Suprapubic skin (tissue), 4 donors: ENCODE results near the gene ARHGAP22. TPM values are rescaled to one million over a fixed set of nuclear protein-coding genes. Genes with fewer than 3 reads are reported as not detected.
A peak's percentile ranks its signal among the peaks of the same experiment; 100 is the strongest.

Source experiments
- DNase-seq, 2 donors: peaks; one replicate each; pipeline ENCODE4 v3.0.0-alpha.2; 2019; ENCODE audit warnings: low spot score in 2 of 2
- H3K27ac ChIP-seq: fragments of 200-600 bp; sonication (generic); one replicate; pipeline ENCODE4 v1.5.1; 2019
- H3K27me3 ChIP-seq: fragments of 200-600 bp; sonication (generic); one replicate; pipeline ENCODE4 v1.5.1; 2019
- H3K36me3 ChIP-seq: fragments of 200-600 bp; sonication (generic); one replicate; pipeline ENCODE4 v1.5.1; 2019
- H3K4me1 ChIP-seq: fragments of 200-600 bp; sonication (generic); one replicate; pipeline ENCODE4 v1.5.1; 2019
- H3K4me3 ChIP-seq: fragments of 200-600 bp; sonication (generic); one replicate; pipeline ENCODE4 v1.5.1; 2019; ENCODE audit warnings: mild to moderate bottlenecking
- H3K9me3 ChIP-seq: fragments of 200-600 bp; sonication (generic); one replicate; pipeline ENCODE4 v1.5.1; 2019
- CTCF ChIP-seq, 2 donors: fragments of 200-600 bp in 1 of 2; fragments of 450-650 bp in 1 of 2; sonication (generic) in 1 of 2; IDR thresholded peaks; one replicate each; pipeline ENCODE4 v1.5.1; 2016 to 2019; ENCODE audit warnings: antibody characterized with exemption in 2 of 2, mild to moderate bottlenecking in 1 of 2, moderate library complexity in 1 of 2
- EP300 ChIP-seq: sonication (generic); formaldehyde crosslinking; IDR thresholded peaks from one replicate; pipeline ENCODE4 v1.6.1; 2017; ENCODE audit warnings: antibody characterized with exemption
- POLR2A ChIP-seq, 2 donors: fragments of 450-650 bp; IDR thresholded peaks; one replicate each; pipeline ENCODE4 v1.6.1; 2017; ENCODE audit warnings: antibody characterized with exemption in 2 of 2, mild to moderate bottlenecking in 2 of 2, moderate library complexity in 2 of 2
- POLR2AphosphoS5 ChIP-seq, 3 donors: sonication (generic); formaldehyde crosslinking; IDR thresholded peaks; one replicate each; pipeline ENCODE4 v1.6.1; 2017; ENCODE audit warnings: antibody characterized with exemption in 3 of 3
- WGBS: methylation state at CpG from one replicate; pipeline ENCODE4 v1.1.5; 2018; 5-methylcytosine and 5-hydroxymethylcytosine counted together
- total RNA-seq, 4 donors: library from RNA; depleted of rRNA; stranded (reverse); fragments of >200 nt; gene quantifications; one replicate each; pipeline ENCODE4 v1.1.0, GENCODE V29; 2016

The ARHGAP22 gene
- total RNA-seq, 4 donors from 2014 or later, result 0.98 to 7.2 (median 2.2) TPM

- no peak for DNase-seq
- Histone ChIP-seq H3K4me3 (no peak overlapping the region), H3K9me3 (no peaks in the 10 kb centered on the region), H3K27ac (no peak overlapping the region), H3K27me3 (no peaks in the 10 kb centered on the region), H3K4me1 (peaks cover 15% of the 10 kb centered on the region), H3K36me3 (no peaks in the 10 kb centered on the region)
- 72% methylated on average over 11 of the region's 11 CpGs for WGBS
- TF ChIP-seq POLR2A (IDR thresholded peaks at IDR 0.05) (no peak), CTCF (IDR thresholded peaks at IDR 0.05) (no peak), EP300 (no peak), POLR2AphosphoS5 (IDR thresholded peaks at IDR 0.05) (no peak)
Measured at GRCh38 chr10:48495282-48496045, 109.4 kb downstream of the ARHGAP22 start.

GRCh38 chr10:48494611-48495010 lies 110.3 kb downstream of the ARHGAP22 start:
- Histone ChIP-seq H3K4me3 (no peak overlapping the region), H3K4me1 (peaks cover 15% of the 10 kb centered on the region), H3K9me3 (no peaks in the 10 kb centered on the region), H3K27ac (no peak overlapping the region), H3K36me3 (no peaks in the 10 kb centered on the region), H3K27me3 (no peaks in the 10 kb centered on the region)
- DNase-seq, result no peak
- WGBS, result 60% methylated on average over 4 of the region's 5 CpGs
- no peak for TF ChIP-seq EP300
- no peak for TF ChIP-seq POLR2A (IDR thresholded peaks at IDR 0.05)
- no peak for TF ChIP-seq CTCF (IDR thresholded peaks at IDR 0.05)
- no peak for TF ChIP-seq POLR2AphosphoS5 (IDR thresholded peaks at IDR 0.05)

GRCh38 chr10:48494073-48494472 lies 110.8 kb downstream of the ARHGAP22 start:
- H3K36me3 ChIP-seq, result no peaks in the 10 kb centered on the region
- no peaks in the 10 kb centered on the region for H3K9me3 ChIP-seq
- 60% methylated on average over 8 of the region's 8 CpGs for WGBS
- H3K4me1 ChIP-seq, result peaks cover 15% of the 10 kb centered on the region
- TF ChIP-seq POLR2AphosphoS5 (IDR thresholded peaks at IDR 0.05) (no peak), CTCF (IDR thresholded peaks at IDR 0.05) (no peak), EP300 (no peak), POLR2A (IDR thresholded peaks at IDR 0.05) (no peak)
- peak in 1 of 2 donors; percentile 58 for DNase-seq
- H3K4me3 ChIP-seq, result no peak overlapping the region
- no peak overlapping the region for H3K27ac ChIP-seq
- no peaks in the 10 kb centered on the region for H3K27me3 ChIP-seq

- Histone ChIP-seq H3K27ac (no peak overlapping the region), H3K27me3 (no peaks in the 10 kb centered on the region), H3K4me3 (no peak overlapping the region), H3K9me3 (no peaks in the 10 kb centered on the region), H3K36me3 (no peaks in the 10 kb centered on the region), H3K4me1 (peaks cover 15% of the 10 kb centered on the region)
- TF ChIP-seq POLR2A (IDR thresholded peaks at IDR 0.05), result no peak
- TF ChIP-seq POLR2AphosphoS5 (IDR thresholded peaks at IDR 0.05), result no peak
- no peak for TF ChIP-seq CTCF (IDR thresholded peaks at IDR 0.05)
- no peak for TF ChIP-seq EP300
- peak in 1 of 2 donors; percentile 75 for DNase-seq
- WGBS, result 69% methylated on average over 16 of the region's 16 CpGs
Measured at GRCh38 chr10:48493083-48493871, 111.6 kb downstream of the ARHGAP22 start.

- TF ChIP-seq EP300 (no peak), CTCF (IDR thresholded peaks at IDR 0.05) (no peak), POLR2AphosphoS5 (IDR thresholded peaks at IDR 0.05) (no peak)
- 86% methylated on average over 2 of the region's 2 CpGs for WGBS
- Histone ChIP-seq H3K9me3 (no peaks in the 10 kb centered on the region), H3K27me3 (no peaks in the 10 kb centered on the region), H3K27ac (no peak overlapping the region), H3K4me3 (no peak overlapping the region), H3K4me1 (peaks cover 9% of the 10 kb centered on the region), H3K36me3 (no peaks in the 10 kb centered on the region)
- no peak for DNase-seq
Measured at GRCh38 chr10:48492201-48492600, 112.7 kb downstream of the ARHGAP22 start.
